ENCODE data around the gene LMF1.
"Not testable (repeated sequence)": the region's sequence is repeated elsewhere in the genome, so short reads cannot be mapped to it uniquely, and the experiment has no call there.

Gene LMF1

GRCh38 chr16:842061-842476, 128.7 kb downstream of the LMF1 start:
- TF ChIP-seq CTCF (IDR thresholded peaks at IDR 0.05; ENCODE audit: low read depth, low read length) = no peak

GRCh38 chr16:841455-842060, 129.2 kb downstream of the LMF1 start:
- DNase-seq = no peak
- H3K4me3 ChIP-seq (ENCODE audit: low read depth, low read length) = no peak overlapping the region
- no peaks in the 10 kb centered on the region; the same call in 1 of the 2 replicates for H3K9me3 ChIP-seq
- no peaks in the 10 kb centered on the region for H3K36me3 ChIP-seq
- no peak for TF ChIP-seq CTCF (IDR thresholded peaks at IDR 0.05; ENCODE audit: low read depth, low read length)
- no peaks in the 10 kb centered on the region for H3K4me1 ChIP-seq
- H3K27me3 ChIP-seq = peaks cover 31% of the 10 kb centered on the region

More at GRCh38 chr16:842061-842476, 128.7 kb downstream of the LMF1 start:
- Histone ChIP-seq H3K9me3 (no peaks in the 10 kb centered on the region; the same call in 1 of the 2 replicates), H3K4me3 (ENCODE audit: low read depth, low read length) (no peak overlapping the region), H3K36me3 (no peaks in the 10 kb centered on the region), H3K27me3 (peaks cover 31% of the 10 kb centered on the region), H3K4me1 (no peaks in the 10 kb centered on the region)
- DNase-seq = no peak

GRCh38 chr16:840561-841454, 130.0 kb downstream of the LMF1 start:
- Histone ChIP-seq H3K27me3 (peaks cover 26% of the 10 kb centered on the region), H3K4me1 (no peaks in the 10 kb centered on the region), H3K36me3 (no peaks in the 10 kb centered on the region), H3K9me3 (peaks cover 6% of the 10 kb centered on the region), H3K4me3 (ENCODE audit: low read depth, low read length) (no peak overlapping the region)
- no peak for TF ChIP-seq CTCF (IDR thresholded peaks at IDR 0.05; ENCODE audit: low read depth, low read length)
- DNase-seq = no peak

GRCh38 chr16:839643-840408, 131.0 kb downstream of the LMF1 start:
- Histone ChIP-seq H3K9me3 (peaks cover 6% of the 10 kb centered on the region), H3K4me3 (ENCODE audit: low read depth, low read length) (no peak overlapping the region), H3K27me3 (peaks cover 17% of the 10 kb centered on the region), H3K36me3 (no peaks in the 10 kb centered on the region), H3K4me1 (no peaks in the 10 kb centered on the region)
- no peak for TF ChIP-seq CTCF (IDR thresholded peaks at IDR 0.05; ENCODE audit: low read depth, low read length)
- DNase-seq = no peak

GRCh38 chr16:838741-839140, 132.0 kb downstream of the LMF1 start:
- no peaks in the 10 kb centered on the region for H3K36me3 ChIP-seq
- H3K9me3 ChIP-seq = peaks cover 6% of the 10 kb centered on the region
- no peak for DNase-seq
- H3K4me3 ChIP-seq (ENCODE audit: low read depth, low read length) = no peak overlapping the region
- peaks cover 10% of the 10 kb centered on the region for H3K27me3 ChIP-seq
- no peak for TF ChIP-seq CTCF (IDR thresholded peaks at IDR 0.05; ENCODE audit: low read depth, low read length)
- no peaks in the 10 kb centered on the region for H3K4me1 ChIP-seq

GRCh38 chr16:836822-837221, 134.0 kb downstream of the LMF1 start:
- peaks cover 11% of the 10 kb centered on the region for H3K27me3 ChIP-seq
- not testable (repeated sequence) for H3K9me3 ChIP-seq; H3K4me3 ChIP-seq (ENCODE audit: low read depth, low read length); DNase-seq; H3K4me1 ChIP-seq; H3K36me3 ChIP-seq
